Measurements from ENCODE around the gene HOXC5.
"Not testable (repeated sequence)": the region's sequence is repeated elsewhere in the genome, so short reads cannot be mapped to it uniquely, and the experiment has no call there.

HOXC5 gene

GRCh38 chr12:54035568-54036264 lies 2.9 kb downstream of the HOXC5 start:
- DNase-seq: no peak

DNA sequence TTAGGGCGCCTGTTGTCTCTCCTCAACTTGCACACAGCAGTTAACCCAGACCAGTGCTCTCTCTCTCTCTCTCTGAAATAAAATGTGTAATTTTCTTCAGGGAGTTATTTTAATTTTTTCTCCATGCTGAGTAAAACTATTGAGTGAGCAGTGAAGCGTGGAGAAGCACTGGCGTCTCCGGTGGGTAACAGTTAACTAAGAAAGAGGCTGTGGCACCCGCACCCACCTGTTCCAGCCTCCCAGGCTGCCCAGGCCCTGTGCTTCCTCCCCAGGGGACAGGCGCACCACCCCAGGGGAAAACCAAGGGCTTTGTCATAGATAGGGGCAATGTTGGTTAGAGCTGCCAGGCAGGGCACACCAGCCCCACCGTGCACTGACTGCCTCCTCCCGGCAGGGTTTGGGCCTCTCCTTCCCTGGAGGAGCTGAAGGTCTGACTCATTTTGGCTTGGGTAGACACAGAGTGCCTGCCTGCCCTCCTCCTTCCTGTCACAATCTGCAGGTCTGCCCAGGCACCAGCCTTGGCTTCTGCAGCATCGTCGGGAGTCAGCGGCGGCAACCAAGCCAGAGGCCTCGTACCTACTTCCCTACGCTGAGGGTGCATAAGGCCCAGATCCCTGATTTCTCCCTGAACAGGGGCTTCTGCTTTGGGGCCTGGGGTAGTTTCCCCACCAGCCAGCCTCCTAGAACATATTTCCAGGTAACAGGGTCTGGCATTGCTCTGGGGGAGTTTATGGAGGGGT lies 3.9 kb downstream of the HOXC5 start:
- DNase-seq: no peak

DNA sequence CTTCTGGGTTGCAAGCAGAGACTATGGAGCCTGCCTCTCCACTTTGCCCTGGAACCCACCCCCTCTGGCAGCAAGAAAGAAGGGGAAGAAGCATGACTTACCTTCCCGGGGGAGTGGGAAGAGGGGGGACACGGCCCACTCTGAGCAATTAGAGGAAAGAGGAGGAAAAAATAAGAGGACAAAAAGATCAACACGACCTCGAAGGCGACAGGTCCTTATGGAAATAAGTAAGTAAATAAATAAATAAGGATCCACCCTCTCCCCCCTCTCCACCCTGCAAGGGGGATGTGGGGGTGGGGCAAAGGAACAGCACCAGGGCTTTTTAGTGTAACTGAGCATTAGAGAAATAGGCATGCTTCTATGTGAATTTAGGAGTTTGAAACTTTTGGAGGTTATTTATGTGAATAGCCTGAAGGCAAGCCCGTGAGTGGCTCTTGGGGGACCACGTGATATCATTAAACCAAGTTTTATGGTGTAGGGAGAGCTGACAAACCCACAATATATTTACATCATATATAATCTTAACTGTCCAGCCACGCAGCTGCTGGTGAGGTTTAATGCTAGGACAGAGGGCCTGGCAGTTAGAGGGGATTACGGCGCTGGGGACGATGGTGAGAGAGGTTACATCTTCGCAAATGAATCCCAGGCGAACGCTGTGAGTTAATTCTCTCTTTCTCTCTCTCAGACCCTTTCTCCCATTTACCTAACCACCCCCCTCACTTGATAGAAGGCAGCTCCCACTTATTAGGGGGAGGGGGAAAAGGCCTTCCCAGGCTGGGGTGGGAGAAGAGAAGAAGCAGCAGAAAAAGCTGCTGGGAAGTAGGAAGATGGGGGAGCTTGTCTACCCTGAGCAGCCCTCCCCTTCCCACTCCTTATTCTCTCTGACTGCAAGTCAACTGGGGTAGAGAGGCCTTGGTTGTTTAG lies 4.8 kb downstream of the HOXC5 start:
- no peak for DNase-seq

- no peak for DNase-seq
These were observed 5.5 kb downstream of the HOXC5 start for GRCh38 chr12:54038284-54038870.

DNA sequence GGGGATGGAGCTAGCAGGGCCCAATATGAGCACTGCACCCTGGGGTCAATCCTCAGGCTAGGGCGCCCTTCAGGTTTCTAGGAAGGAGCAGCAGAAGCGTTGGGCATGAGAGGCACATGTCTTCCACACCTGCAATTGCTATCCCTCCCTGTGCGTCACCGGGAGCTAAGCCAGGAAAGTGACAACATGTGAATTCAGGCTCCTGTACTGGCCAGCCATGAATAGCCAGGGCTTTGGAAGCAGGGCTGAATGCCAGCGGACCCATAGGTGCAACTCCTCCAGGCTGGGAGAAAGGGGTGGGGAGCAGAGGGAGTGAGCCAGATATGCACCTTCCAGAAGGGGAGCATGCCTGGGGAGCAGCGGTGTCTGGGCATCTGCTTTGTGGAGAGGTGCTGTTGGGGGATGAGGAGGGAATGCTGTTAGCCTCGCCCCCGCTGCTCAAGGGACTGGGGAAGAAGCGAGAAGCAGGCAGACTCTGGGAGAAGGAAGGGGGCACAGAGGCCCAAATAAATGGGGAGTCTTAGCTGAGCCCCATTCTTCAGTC lies 6.1 kb downstream of the HOXC5 start:
- no peak for DNase-seq

- no peak for DNase-seq
These were observed 6.7 kb downstream of the HOXC5 start for GRCh38 chr12:54039417-54040147.

GRCh38 chr12:54040148-54040494 lies 7.3 kb downstream of the HOXC5 start:
- DNase-seq: no peak

- DNase-seq: no peak
These were observed 7.8 kb downstream of the HOXC5 start for GRCh38 chr12:54040648-54041047.

DNA sequence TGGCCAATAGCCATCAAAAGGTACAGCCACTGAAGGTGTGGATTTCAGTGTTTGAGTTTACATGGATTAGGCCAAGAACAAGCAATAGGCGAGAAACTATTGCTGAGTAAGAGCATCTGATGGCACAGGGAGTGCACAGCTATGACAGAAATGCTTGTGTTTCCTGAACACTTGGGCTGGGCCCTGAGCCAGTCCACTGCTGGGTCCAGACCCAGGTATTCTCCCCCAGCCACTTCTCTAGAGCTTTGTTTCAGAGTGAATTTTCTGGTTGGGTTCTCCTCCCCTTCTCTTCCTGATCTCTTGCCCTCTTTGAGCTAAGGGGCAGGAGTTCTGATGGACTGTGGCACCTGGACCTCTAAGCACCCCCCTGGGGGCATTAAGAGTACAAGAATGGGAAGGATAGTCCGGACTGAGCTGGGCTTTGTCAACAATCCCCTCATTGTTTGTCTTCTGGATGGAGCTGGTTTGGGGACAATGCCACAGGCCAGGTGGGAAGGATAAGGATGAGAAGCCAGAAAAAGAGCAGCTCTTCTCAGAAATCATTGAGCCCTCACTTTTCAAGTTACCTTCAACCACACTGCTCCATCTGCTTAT lies 8.3 kb downstream of the HOXC5 start:
- no peak for DNase-seq

GRCh38 chr12:54042033-54042432 lies 9.2 kb downstream of the HOXC5 start:
- DNase-seq: not testable (repeated sequence)

GRCh38 chr12:54042970-54043853 lies 10.4 kb downstream of the HOXC5 start:
- DNase-seq: no peak

GRCh38 chr12:54044425-54045103 lies 11.7 kb downstream of the HOXC5 start:
- no peak for DNase-seq

DNA sequence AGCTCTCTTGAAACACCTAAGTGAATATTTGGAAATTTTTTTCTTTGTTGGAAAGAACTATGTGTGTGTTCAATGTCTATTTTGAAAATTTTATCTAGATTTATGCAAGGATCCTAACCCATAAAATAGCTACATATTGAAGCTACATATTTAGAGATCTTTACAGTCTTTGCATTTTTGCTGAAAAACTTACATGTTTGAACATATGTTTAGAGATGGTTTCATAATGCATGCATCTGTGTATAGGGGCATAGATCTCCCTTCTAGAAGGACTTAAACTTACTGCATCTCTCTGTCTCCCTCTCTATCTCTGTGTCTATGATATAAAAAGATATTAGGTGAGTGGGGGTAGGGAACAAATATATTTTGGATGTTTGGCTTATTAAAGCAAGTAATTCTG lies 12.6 kb downstream of the HOXC5 start:
- no peak for DNase-seq

DNA sequence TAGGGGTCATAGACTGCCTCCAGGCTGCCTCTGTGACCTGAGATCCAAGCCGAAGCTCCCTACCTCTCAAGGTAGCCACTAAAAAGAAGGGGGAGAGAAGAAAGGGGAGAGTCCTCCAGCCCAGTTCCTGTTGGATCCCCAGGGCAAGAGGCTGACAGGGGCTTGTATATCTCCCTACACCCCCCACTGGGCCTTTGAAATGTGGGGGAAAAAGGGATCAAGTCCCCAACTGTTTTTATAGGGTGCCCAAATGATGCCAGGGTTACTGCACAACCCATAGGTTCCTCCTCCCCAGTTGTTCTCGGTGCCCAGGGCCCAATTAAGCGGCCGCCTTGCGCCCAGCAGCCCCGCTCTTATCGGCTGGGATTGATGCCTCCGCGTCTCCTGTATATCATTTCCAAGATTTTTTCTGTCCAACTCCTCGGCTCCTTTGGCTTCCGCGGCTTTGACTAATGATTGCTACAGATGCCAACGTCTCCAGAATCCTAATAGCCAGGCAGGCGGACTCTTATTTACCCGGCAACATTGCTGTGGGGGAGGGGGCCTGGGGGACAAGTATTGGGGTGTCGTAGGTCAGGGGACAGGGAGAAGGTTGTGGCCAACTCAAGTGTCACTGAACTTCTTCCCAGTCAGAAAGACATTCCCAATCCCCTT lies 13.1 kb downstream of the HOXC5 start:
- DNase-seq: no peak

GRCh38 chr12:54046809-54047159 lies 13.9 kb downstream of the HOXC5 start:
- no peak for DNase-seq

GRCh38 chr12:54047160-54047963 lies 14.5 kb downstream of the HOXC5 start:
- no peak for DNase-seq

- no peak for DNase-seq
These were observed 15.1 kb downstream of the HOXC5 start for GRCh38 chr12:54047964-54048303.

DNA sequence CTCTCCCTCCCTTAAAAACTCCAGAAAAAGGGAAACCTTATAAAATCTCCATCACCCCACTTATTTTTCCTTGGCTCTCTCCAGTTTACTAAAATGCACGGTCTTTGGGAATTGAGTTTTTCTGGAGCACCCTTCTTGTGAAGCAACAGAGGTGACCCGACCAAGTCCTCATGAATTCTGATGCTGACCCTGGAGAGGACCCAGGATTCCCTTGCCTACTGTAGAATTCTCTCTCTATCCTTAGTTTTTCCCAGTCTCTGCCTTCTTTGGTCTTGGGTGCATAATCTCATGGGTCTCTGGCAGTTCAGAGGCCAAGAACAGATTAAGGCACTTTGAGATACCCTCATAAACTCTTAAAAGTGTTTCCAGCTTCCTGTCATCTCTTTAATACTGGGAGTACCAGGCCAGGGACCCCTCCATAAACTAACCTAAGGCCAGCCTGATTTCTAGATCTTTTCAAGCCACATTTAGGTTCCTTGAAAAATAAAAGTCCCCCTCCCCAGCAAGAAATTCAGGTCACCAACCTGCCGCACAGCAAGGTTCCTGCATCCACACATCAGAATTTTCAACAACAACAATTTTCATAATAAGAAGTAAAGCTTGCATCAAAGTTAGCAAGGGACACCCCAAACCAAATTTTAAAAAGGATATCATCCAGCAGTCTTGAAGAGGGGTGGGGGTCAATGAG lies 15.7 kb downstream of the HOXC5 start:
- no peak for DNase-seq
